Fibroblast of skin of back (primary cell): ENCODE data around the gene APOO.
A peak's percentile ranks its signal among the peaks of the same experiment; 100 is the strongest.

ENCODE experiments used
- DNase-seq: peaks from one replicate; pipeline ENCODE4 v3.0.0-alpha.2; 2013

APOO gene

DNA sequence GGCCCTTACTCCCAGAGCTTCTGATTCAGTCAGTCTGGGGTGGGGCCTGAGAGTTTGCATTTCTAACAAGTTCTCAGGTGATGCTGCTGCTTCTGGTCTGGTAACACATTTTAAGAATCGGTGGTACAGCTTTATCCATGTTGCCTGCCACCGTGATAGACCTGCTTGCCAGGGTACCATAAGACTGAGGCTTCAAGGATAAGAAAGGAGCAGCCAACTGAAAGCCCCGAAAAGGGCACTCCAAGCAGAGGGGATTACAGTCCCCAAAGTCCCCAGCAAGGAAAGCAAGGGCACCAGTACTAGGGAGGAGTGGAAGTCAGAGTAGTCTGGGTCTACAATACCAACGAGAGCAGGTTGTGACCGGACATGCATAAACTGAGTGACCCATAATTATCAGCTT, 49.8 kb downstream of the APOO start:
- DNase-seq = no peak

DNA sequence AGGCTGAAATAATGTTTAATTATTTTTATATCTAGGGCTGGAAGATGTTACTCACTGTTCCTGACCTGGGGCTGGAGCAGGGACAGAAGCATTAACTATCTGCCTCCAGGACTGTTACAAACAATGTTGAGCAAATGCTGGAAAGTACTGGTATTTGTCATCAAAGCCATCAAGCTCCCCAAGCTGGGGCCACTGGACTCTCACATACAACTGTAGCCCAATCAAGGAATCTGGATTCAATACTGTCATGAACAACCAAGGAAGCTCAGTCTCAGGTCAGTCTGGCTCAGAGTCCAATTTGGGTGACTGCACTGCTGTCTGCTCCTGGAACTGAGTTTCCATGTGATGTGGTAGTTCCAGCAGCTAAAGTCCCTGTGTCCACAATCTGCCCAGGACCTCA, 50.4 kb downstream of the APOO start:
- DNase-seq = no peak

DNA sequence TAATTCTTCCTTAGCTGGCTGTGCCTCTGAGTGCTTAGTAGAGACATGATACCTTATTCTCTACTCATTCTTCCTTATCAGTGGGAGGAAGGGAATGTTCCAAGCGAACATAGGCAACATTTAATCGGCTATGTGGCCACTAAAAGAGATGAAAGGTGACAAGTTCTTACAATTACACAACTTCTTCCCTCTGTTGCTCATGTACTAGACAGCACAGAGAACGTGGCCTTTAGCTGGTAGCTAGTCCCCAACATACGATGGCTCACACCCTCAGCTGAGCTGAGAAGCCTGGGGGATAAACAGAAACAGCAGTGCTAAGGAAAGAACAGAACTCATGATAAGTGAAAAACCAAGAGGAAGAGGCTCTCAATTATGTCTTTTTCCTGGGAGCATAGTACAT, 52.2 kb downstream of the APOO start:
- DNase-seq = no peak

DNA sequence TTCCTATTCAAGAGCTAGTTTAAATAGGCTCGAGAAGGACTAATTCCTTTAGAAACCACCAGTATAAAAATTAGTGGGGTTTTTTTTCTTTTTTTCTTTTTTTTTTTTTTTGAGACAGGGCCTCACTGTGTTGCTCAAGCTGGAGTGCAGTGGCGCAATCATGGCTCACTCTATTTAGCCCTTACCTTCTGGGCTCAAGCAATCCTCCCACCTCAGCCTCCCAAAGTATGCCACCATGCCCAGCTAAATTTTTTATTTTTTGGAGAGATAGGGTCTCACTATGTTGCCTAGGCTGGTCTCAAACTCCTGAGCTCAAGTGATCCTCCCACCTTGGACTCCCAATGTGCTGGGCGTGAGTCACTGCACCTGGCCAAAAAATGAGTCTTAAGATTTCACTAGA, 52.8 kb downstream of the APOO start:
- DNase-seq = no peak

DNA sequence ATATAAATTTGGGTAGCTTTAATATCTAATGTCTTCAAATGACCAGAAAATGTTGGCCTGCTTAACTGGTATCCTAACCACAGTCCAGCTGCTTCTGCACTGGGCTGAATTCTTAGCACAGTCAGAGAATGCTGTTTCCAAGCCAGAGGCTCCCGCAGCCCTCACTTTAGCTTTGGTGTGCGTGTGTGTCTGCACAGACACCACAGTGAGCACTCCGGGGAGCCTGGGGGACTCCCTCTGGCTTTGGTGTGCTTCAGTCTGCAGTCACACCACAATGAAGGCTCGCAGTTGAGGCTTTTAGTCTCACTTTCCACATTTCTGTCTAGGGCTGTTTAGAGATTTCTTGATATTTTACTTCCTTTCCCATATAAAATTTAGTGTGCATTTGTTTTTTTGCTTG, 53.6 kb downstream of the APOO start:
- no peak for DNase-seq

DNA sequence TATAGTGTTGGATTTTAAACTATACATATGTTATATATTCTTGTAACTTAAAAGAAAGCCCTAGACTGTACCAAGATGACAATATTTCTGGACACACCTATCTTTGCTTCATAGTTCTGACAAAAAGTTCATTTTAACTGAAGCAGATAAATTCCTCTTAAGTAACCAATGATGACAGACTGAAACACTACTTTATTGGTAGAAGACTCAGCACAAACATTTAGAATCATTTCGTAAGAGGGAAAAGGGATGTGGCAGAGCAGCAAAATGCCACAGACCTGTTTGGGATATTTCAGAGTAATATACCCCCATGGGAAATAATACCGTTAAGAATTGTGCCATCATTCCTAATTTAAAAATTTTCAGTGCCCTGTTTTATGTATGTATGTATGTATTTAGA, 56.2 kb downstream of the APOO start:
- no peak for DNase-seq

DNA sequence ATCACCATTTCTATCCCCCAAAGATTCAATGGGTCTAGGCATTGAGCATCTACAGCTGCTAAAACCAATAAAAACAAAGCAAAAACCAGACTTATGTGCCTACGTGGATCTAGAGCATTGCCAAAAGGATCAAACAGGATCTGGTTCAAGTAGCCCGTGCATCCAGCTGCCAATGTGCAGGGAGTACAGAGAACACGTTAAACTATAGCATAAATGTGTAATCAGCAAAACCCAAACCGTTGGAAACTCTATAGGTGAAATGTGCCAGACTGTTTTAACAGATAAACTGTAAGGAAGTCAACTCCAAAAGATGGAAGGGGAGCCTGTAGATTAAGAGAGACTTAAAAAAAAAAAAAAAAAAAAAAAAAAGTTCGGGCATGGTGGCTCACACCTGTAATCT, 58.5 kb downstream of the APOO start:
- no peak for DNase-seq

DNA sequence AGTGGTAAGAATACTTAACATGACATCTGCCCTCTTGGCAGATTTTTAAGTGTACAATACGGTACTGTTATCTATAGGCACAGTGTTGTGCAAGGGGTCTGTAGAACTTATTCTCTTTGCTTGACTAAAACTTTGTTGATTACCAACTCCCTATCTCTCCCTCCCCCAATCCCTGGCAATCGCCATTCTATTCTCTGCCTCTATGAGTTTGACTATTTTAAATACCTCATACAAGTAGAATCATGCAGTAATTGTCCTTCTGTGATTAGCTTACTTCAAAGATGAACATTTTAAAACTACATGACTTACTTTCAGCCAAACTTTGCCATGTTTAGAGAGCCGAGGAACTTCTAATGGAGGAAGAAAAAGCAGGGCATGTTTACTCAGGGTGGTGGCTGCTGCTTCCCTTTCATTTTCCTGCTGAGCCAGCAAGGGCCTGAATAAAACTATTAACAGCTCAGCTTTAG, 62.4 kb downstream of the APOO start:
- DNase-seq = no peak

DNA sequence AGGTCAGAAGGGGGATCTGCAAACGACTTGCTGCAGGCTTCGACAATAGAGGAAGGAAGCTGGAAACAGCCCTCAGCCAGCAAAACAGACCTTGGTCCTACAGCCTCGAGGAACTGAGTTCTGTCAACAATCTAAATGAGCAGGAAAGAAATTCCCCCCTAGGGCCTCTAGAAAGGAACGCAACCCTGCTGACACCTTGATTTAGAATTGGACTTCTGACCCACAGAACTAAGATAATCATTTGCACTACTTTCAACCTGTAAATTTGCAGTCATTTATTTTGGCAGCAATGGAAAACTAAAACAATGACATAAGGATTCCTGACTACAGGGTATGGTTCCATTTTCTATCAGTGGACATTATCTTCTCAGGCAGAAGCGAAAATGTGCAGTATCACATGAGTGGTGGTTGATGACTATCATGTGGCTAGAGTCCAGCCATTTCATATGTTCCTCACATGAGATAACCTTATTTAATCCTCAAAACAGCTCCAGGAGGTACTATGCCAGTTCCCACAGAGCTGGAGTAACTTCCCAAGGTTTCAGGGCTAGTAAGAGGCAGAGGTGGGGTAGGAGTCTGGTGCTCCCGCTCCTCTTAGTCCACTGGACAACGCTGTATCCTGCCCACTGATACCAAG, 63.1 kb downstream of the APOO start:
- no peak for DNase-seq

DNA sequence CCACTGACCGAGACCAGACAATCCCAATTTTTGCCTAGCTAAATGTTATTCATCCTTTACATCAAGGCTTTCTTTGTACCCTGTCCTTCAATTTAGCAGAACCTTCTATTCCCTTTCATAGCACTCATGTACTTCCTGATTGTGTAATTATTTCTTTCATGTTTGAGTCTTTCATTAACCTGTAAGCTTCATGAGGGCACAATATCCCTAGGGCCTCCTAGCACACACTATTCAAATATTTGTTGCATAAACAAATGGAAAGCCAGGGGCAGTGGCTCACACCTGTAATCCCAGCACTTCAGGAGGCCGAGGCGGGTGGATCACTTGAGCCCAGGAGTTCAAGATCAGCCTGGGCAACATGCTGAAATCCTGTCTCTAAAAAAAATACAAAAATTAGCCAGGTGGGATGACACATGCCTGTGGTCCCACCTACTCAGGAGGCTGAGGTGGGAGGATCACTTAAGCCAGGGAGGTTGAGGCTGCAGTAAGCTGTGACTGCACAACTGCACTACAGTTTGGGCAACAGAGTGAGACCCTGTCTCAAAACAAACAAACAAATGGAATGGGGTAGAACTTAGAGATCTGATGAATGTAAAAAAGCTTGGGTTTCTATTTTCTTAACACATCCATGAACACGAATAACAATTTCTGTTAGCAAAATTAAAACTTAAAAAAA, 65.8 kb downstream of the APOO start:
- no peak for DNase-seq

DNA sequence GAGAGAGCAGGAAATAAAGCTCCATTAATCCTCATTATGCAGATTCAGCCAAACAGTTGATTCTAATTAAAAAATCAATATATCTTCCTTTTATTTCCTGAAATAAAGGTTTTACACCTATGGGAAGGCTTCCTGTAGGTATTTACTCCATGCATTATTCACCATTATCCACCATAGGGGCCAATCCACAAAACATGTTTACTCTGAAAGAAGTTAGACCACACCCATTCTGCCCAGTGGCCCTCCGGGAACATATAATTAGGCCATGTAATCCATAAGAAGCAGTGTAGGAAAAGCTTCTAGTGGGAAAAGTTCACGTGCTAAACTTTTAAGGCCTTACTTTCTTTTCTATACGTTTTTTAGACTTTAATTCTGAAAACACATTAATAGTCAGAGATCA, 67.1 kb downstream of the APOO start:
- DNase-seq = no peak

DNA sequence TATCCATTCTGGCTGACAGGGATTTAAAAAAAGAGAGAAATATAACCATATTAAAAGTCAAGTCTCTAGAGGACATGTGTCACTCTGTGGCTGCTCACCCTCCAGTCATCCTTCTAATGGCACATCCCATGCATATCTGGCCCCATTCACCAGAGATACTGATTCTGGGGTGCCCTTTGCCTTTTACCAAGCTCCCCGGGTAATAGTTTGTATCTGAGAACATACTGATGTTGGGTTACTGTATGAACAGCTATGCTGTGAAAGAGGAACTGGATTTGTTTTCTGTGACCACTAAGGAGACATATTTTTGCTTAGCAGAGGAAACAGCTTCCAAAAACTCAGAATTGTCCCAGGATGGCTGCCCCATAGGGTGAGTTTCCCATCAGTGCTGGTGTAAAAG, 68.8 kb downstream of the APOO start:
- DNase-seq = no peak

DNA sequence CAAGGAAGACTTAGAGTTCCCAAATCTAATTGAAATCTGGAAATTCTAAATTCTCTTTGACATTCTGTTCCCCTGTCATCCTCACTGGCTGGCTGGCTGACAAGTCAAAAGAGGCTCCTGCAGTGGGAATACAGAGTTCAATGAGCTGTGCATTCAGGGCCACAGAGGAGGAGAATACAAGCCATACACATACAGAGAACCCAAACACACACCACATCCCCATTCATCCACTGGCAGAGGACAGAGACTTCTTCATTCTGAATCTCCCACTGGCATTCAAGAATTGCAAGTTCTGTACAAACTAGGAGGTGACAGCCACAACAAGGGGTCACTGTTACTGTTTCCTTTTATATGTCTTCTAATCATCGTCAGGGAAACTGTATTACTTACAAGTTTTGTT, 75.0 kb downstream of the APOO start:
- DNase-seq = no peak

DNA sequence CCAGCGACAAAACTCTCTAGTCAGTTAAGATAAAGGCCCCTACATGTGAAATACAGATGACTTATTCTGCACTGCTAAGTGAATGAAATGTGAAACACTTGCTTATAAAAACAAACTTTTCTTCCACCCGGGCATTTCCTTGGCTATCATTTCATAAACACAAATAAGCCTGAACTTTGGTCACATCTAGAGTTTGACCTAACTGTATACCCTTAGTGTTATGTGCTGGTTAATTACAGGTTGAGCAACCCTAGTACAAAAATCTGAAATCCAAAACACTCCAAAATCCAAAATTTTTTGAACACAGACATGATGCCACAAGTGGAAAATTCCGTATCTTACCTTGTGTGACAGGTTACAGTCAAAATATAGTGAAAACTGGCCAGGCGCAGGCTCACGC, 78.9 kb downstream of the APOO start:
- no peak for DNase-seq

DNA sequence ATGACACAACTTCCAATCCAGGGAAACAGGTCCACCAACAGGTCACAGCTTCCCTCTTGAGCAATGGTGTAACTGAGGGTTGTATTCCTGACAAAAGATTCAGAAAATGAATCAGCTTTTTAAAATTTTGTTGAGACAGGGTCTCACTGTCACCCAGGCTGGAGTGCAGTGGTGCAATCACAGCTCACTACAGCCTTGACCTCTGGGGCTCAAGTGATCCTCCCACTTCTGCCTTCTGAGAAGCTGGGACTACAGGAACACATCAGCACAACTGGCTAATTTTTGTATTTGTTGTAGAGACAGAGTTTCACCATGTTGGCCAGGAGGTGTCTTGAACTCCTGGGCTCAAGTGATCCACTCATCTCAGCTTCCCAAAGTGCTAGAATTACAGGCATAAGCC, 81.1 kb downstream of the APOO start:
- DNase-seq = no peak

DNA sequence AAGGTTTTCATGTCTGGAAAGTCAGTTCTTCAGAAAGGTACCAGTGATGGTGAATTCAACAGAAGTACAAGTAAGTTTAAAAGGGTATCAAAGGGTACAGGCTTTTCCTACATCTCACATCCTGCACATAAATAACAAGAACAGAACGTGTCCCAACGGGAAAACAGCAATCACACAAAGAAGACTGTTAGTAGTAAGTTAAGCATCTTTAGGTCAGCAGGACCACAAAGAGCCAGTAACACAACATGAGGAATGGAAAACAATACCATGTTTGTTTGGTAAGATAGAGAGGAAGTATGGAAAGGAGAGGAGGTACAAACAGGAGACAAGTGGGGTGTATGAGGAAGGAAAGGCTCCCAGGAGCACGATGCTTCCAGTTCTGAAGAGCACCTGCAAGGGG, 81.5 kb downstream of the APOO start:
- no peak for DNase-seq

DNA sequence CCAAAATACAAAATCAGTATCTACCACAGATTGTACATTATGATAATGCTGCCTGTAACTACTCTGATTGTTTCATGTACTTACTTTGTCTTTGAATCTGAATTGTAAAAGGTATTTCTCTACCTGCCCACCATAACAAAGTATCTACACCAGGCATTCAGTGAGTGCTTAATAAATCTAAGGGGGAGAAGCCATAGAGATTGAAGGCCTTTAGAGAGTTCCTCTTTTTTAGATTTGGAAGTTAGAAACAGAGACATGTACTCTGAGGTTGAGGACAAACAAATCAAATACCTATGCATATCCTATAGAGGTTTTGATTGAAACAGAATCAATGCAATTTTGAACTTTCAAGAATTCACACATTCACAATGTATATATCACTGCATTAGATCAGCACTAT, 82.1 kb downstream of the APOO start:
- no peak for DNase-seq

DNA sequence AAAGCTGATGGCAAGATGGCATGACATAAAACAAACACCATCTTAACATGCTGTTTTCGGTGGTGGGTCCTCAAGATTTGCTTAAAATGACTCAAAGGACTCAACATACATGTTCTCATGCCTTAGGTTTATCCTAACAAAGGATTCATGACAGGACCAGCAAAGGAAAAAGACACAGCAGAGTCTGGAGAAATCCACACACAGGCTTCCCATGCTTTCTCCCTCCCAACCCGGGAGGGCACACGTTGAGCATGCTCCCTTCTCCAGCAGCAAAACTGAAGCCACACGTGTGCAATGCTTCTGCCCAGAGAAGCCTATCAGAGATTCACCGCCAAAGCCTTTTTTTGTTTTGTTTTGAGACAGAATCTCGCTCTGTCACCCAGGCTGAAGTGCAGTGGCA, 84.9 kb downstream of the APOO start:
- DNase-seq = no peak

DNA sequence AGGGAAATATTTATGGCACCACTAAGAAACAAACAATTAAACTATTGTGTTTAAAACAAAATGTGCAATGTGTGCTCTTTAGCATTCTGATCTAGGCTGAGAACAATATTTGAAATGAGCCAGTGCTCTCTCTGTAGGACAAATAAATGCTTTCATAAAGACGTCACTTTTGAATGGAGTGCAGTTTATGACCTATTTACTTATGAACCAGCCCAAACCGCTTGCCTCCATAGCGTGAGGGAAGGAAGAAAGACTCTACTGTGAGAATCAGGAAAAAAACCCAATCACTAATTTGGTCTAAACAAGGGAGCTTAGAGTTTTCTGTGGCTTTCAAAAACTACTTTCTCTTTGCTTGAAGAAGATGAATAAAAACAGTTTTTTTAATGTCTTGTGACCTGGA, 85.3 kb downstream of the APOO start:
- DNase-seq = peak; percentile 12

DNA sequence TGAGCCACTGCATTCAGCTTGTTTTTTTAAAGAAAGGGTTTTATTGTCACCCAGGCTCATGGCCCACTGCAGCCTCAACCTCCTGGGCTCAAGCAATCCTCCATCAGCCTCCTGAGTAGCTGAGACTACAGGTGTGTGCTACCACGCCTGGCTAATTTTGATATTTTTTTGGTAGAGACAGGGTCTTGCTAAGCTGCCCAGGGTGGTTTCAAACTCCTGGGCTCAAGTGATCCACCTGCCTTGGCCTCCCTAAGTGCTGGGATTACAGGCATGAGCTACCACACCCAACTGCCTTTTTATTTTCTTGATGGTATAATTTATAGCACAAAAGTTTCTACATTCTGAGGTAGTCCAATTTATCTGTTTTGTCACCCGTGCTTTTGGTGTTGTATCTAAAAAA, 85.9 kb downstream of the APOO start:
- DNase-seq = no peak

DNA sequence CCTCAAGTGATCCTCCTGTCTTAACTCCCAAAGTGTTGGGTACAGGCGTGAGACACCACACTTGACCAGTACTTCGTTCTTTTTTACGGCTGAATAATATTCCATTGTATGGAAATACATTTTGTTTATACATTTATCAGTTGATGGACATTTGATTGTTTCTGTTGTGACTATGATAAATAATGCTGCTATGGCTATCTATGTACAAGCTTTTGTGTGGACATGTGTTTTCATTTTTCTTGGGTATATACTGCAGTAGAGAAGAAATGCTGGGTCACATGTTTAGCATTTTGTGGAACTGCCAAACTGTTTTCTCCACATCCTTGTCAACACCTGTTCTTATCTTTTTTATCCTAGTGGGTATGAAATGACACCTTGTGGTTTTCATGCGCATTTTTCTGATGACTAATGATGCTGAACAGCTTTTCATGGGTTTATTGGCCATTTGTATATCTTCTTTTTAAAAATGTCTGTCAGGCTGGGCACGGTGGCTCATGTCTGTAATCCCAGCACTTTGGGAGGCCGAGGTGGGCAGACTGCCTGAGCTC, 87.4 kb downstream of the APOO start:
- DNase-seq = no peak

DNA sequence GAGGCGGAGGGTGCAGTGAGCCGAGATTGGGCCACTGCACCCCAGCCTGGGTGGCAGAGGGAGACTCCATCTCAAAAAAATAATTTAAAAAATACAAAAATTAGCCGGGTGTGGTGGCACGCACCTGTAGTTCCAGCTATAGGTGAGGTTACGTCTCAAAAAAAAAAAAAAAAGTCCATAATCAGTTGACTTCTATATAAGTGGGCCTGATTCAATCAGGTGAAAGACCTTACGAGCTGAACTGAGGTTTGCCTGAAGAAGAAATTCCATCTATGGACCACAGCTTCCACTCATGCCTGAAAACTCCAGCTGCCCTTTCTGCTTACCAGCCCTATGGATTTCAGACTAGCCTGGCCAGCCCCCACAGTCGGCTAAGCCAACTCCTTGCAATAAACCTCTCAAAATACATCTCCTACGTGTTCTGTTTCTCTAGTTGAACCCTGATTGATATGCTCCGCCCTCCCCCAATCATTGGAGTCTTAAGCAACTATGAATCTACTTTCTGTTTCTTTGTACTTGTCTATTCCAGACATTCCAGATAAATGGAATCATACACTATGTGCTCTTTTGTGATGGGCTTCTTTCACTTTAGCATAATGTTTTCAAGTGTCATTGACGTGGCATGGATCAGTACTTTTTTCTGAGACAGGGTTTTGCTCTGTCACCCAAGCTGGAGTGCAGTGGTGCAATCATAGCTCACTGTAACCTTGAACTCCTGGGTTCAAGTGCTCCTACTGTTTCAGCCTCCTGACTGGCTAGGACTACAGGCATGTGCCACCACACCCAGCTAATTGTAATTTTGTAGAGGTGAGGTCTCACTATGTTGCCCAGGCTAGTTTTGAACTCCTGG, 88.1 kb downstream of the APOO start:
- DNase-seq = peak; percentile 34

DNA sequence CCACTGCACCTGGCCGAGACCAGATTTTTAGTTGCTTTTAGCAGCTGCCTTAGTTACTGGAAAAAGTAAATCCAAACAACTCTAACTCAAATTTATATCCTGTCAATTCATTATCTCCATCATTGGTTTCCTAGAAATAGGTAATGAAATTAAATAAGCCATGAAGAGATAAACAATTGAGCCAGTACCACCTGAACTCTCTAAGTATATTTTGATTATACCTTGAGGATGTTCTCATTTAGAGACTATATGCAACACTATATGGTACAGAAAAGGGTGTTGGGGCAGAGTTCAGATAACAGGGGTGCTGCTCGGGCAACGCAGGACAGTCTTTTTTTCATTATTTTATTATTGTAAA, 89.8 kb downstream of the APOO start:
- DNase-seq = no peak

DNA sequence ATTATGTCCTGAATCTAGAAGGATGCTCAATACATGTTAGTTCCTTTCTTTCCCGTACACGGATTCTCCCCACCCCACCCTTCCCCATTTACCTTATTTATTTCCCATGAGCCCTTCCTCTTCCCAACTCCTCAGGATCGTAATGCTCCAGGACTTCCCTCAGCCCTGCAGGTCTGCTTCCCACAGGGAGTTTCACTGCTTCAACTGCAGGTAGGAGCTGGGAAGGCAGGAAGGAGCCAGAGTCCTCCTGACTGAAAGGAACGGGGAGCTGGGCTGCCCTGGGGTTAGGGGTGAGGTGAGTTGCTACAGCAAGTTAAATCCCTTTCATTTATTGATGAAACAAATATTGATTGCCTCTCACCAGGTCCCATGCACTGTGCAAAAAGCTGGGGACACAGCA, 91.6 kb downstream of the APOO start:
- DNase-seq = no peak
